BJ (cell line): Measurements from ENCODE around the gene PDE10A. TPM values are rescaled to one million over a fixed set of nuclear protein-coding genes. Genes with fewer than 3 reads are reported as not detected.
"Not testable (repeated sequence)": the region's sequence is repeated elsewhere in the genome, so short reads cannot be mapped to it uniquely, and the experiment has no call there.

ENCODE experiments used
- CTCF ChIA-PET: fragments of 350-600 bp; formaldehyde crosslinking; extraction: SDS; loops from one replicate; lab custom pipeline; 2021; ENCODE audit warnings: antibody characterized with exemption, inconsistent platforms; lab: Yijun Ruan, JAX
- POLR2A ChIA-PET: fragments of 300-600 bp; sonication (Branson Sonifier 250); formaldehyde crosslinking; extraction: SDS; loops from one replicate; lab custom pipeline; 2021; ENCODE audit warnings: antibody characterized with exemption; lab: Charles Lee
- DNase-seq: peaks from one replicate; pipeline ENCODE4 v3.0.0-alpha.2; 2011; ENCODE audit warnings: low read depth
- H3K27me3 ChIP-seq: 2 replicates; pipeline ENCODE4 v1.6.0; 2011; ENCODE audit warnings: low read length; ENCODE audit not compliant: control insufficient read depth, insufficient read depth
- H3K36me3 ChIP-seq: 2 replicates; pipeline ENCODE4 v1.5.1; 2011; ENCODE audit warnings: low read length; ENCODE audit not compliant: control insufficient read depth, insufficient read depth
- H3K4me3 ChIP-seq: 2 replicates; pipeline ENCODE4 v1.5.1; 2011; ENCODE audit warnings: low read depth, mild to moderate bottlenecking, control low read depth, low read length
- CTCF ChIP-seq: IDR thresholded peaks from 2 replicates; pipeline ENCODE4 v1.5.1; 2011; ENCODE audit warnings: low read depth, mild to moderate bottlenecking, control low read depth, inconsistent platforms, low read length, moderate library complexity; ENCODE audit not compliant: insufficient read depth
- polyA plus RNA-seq: library from polyadenylated mRNA; depleted of rRNA; stranded (reverse); fragments of >200 nt; gene quantifications from 2 replicates; pipeline ENCODE4 v1.2.3, GENCODE V29; 2011

The PDE10A gene
- polyA plus RNA-seq, 1 experiment = 0.36 TPM

GRCh38 chr6:165511807-165512206, 151.2 kb downstream of the PDE10A start:
- POLR2A ChIA-PET = no interaction called here
- DNase-seq = no peak
- H3K27me3 ChIP-seq = no peaks in the 10 kb centered on the region
- CTCF ChIA-PET = no interaction called here
- TF ChIP-seq CTCF = no peak
- no peak overlapping the region for H3K4me3 ChIP-seq
- H3K36me3 ChIP-seq = no peaks in the 10 kb centered on the region

GRCh38 chr6:165508321-165508869, 154.6 kb downstream of the PDE10A start:
- ChIA-PET CTCF (no interaction called here), POLR2A (no interaction called here)
- Histone ChIP-seq H3K36me3 (no peaks in the 10 kb centered on the region), H3K4me3 (no peak overlapping the region), H3K27me3 (no peaks in the 10 kb centered on the region)
- DNase-seq = no peak
- TF ChIP-seq CTCF = no peak

GRCh38 chr6:165506657-165507056, 156.4 kb downstream of the PDE10A start:
- no peaks in the 10 kb centered on the region for H3K36me3 ChIP-seq
- no peaks in the 10 kb centered on the region for H3K27me3 ChIP-seq
- no peak for TF ChIP-seq CTCF
- H3K4me3 ChIP-seq = no peak overlapping the region
- CTCF ChIA-PET = no interaction called here
- DNase-seq = no peak
- POLR2A ChIA-PET = no interaction called here

- CTCF ChIA-PET, DNase-seq, H3K4me3 ChIP-seq, POLR2A ChIA-PET, H3K27me3 ChIP-seq, H3K36me3 ChIP-seq: not testable (repeated sequence)
Observed at GRCh38 chr6:165500214-165500907, 162.7 kb downstream of the PDE10A start.

- CTCF ChIA-PET = no interaction called here
Observed at GRCh38 chr6:165497472-165497871, 165.6 kb downstream of the PDE10A start.

More at GRCh38 chr6:165497472-165497871, 165.6 kb downstream of the PDE10A start:
- Histone ChIP-seq H3K36me3 (no peaks in the 10 kb centered on the region), H3K27me3 (no peaks in the 10 kb centered on the region), H3K4me3 (no peak overlapping the region)
- no peak for TF ChIP-seq CTCF
- no peak for DNase-seq
- POLR2A ChIA-PET = no interaction called here
